Endothelial cell of umbilical vein (primary cell): ENCODE data around the gene KCNB1.

Experiments
- CTCF ChIP-seq, 2 donors: IDR thresholded peaks; 1 replicate in 1 of 2; 2 replicates in 1 of 2; pipeline ENCODE4 v1.5.1; 2011; ENCODE audit warnings: low read length in 2 of 2, mild to moderate bottlenecking in 2 of 2, moderate library complexity in 2 of 2, control low read depth in 1 of 2, inconsistent platforms in 1 of 2, low read depth in 1 of 2; ENCODE audit not compliant: insufficient read depth in 1 of 2; ENCODE audit errors: extremely low read depth in 1 of 2
- EZH2 ChIP-seq: IDR thresholded peaks from 2 replicates; pipeline ENCODE4 v1.6.1; 2012; ENCODE audit warnings: borderline replicate concordance, low read depth, mild to moderate bottlenecking, moderate library complexity, low read length, inconsistent platforms; ENCODE audit not compliant: severe bottlenecking
- FOS ChIP-seq: IDR thresholded peaks from 2 replicates; pipeline ENCODE4 v1.6.1; 2011; ENCODE audit warnings: mild to moderate bottlenecking, low read length, moderate library complexity, borderline replicate concordance; ENCODE audit not compliant: insufficient read depth
- JUN ChIP-seq: IDR thresholded peaks from 2 replicates; pipeline ENCODE4 v1.6.1; 2011; ENCODE audit warnings: borderline replicate concordance, low read depth; ENCODE audit not compliant: insufficient read length, insufficient read depth
- MAX ChIP-seq: IDR thresholded peaks from 2 replicates; pipeline ENCODE4 v1.6.1; 2011; ENCODE audit not compliant: insufficient read depth, insufficient read length
- MYC ChIP-seq: IDR thresholded peaks from one replicate; pipeline ENCODE4 v1.6.1; 2011; ENCODE audit warnings: mild to moderate bottlenecking, low read depth, low read length
- POLR2A ChIP-seq: IDR thresholded peaks from 2 replicates; pipeline ENCODE4 v1.6.1; 2012; ENCODE audit warnings: low read depth, mild to moderate bottlenecking, control low read depth, low read length
- POLR2AphosphoS5 ChIP-seq: IDR thresholded peaks from 2 replicates; pipeline ENCODE4 v1.6.1; 2012; ENCODE audit warnings: low read depth, mild to moderate bottlenecking, control low read depth, low read length, moderate library complexity; ENCODE audit not compliant: insufficient read depth

- TF ChIP-seq POLR2A (no peak), CTCF (IDR thresholded peaks at IDR 0.05; ENCODE audit: extremely low read depth in 1 of 2, insufficient read depth in 1 of 2, low read depth in 1 of 2, low read length in 2 of 2) (no peak), EZH2 (no peak), JUN (no peak), MAX (no peak), FOS (no peak), POLR2AphosphoS5 (no peak), MYC (no peak)
Measured at GRCh38 chr20:49412254-49412653, 70.2 kb downstream of the KCNB1 start.
